Activated CD8-positive, alpha-beta memory T cell treated with anti-CD3 and anti-CD28 coated beads, Interleukin-2, amount 50 U/mL, for 1 hour (primary cell): Measurements from ENCODE around the gene NFIL3.

Experiments
- DNase-seq: peaks from one replicate; pipeline ENCODE4 v3.0.0-alpha.2; 2020; ENCODE audit errors: extremely low read depth

NFIL3 gene

DNA sequence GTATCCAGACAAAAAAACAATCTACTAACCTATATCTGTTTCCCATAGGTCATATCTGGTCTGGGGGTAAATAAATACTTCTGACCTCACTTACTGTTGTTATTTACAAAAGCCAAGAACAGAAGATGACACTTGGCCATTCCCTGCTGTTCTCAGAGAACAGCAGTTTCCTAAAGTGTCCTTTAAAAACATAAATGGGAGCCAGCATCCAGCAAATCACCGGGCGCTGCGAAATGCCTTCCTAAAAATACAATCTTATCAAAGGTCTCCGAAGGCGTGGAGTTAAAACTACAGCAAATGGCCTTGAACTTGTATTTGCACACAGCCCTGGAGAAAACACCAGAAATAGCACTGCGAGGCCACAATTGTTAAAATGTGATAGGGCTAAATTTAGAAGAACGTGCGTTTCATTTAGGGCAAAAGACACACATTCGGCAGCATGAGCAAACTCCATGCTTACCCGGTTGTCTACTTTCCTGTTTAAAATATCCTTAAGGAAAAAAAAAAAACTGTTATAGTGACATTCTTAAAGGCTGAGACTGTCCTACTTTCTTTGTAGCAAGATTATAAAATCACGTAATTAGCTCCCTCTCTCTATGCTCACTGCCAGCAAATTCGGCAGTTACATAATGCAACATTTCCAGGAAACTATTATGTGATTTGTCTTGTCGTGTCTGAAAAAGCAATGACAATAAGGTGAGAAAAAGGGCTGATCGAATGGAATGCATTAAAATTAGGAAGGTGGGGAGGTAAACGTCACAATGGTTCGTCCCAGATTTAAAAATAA, 1.5 kb downstream of the NFIL3 start:
- DNase-seq: no peak

DNA sequence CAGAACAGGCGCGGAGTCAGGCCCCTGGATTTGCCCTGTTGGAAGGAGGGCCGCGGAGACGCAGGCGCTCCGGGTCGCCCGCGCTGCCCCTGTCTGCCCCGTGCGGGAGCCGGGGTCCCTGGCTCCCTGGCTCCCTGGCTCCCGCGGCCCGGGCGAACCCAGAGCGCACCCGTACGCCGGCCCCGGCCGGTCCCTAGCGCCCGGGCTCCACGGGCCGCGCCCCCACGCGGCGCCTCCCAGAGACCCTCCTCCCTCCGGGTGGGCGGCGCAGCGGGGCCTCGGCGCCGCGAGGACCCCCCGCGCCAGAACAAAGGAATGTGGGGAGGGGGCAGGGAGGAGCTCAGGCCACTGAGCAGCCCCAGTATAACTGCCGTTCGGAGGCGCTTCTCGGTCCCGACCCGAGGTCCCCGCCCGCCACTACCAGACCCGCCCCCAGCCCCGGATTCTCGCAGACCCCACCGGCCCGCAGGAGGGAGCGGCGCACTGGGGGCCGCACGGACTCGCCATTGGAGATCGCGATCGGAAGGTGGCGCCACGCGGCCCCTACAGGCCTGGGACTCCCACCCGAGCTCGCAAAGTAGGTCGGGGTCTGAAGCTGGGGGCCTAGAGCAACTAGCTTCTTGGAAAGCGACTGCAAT, 2.4 kb downstream of the NFIL3 start:
- no peak for DNase-seq

DNA sequence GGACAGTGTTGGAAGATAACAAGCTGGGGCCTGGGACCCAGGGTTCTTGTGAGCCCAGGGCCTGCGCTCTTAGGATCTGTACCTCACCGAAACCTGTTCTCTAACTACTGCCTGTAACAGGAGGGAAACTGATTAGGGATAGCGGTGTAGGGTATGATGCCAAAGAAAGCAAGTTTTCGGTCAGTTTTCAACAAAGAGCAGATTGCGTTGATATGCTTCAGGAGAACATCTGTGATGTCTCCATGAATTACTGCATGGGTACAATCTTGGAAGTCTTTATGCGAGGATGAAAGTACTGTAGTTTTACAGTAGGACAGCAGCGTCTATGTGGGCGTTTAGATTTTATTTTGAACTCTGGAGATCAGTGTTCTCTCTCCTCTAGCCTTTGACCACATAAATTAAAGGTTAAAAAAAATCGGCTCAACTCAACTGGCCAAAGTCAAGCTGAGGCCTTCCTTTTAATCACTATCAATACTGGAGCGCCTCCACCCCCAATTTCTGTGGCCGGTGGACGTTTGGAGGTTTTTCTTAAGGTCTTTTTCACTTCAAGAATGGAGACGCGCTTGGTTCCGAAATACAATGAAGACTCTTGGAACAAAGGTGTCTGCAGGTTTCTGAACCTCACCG, 3.0 kb downstream of the NFIL3 start:
- no peak for DNase-seq

DNA sequence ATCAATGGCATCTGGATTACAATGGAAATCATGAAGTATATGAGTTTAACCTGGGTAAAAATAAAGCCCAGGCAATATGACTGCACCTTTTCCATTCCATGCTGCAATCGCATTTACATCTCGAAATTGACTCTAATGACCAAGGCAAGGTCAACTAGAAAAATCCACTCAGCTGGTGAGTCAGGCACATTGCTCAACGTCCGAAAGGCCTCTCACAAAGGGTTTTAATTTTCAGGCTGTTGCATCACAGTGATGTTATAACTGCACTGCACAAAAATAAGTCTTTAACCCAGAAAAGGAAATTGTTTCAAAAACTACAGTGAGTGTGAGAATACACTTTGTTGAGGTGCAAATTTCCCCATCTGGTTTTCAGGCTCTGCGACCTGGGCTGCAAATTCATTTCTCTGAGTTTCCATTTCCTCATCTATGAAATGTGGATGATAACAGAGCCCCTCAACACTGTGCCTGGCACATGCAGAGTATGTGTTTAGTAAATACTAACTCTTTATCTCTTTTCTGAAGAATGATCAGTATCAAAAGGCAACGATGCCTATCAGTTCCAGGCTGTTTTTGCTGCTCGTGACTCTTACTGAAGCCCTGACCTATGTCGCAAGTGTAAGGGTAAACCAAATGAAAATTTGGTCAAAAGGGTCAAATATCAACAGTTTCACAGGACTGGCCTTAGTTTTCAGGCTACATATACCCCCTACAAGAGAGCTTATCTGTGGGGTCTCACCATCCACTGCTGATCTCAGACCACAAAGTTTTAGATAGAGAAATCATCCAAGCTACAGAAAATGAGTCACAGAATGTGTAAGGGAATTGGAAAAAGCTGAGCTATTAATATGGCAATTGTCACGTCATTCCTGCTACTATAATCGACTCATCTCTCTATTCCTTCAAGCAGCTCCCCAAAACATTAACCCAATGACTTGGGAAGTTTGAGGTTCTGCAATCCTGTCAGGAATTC, 4.1 kb downstream of the NFIL3 start:
- no peak for DNase-seq

DNA sequence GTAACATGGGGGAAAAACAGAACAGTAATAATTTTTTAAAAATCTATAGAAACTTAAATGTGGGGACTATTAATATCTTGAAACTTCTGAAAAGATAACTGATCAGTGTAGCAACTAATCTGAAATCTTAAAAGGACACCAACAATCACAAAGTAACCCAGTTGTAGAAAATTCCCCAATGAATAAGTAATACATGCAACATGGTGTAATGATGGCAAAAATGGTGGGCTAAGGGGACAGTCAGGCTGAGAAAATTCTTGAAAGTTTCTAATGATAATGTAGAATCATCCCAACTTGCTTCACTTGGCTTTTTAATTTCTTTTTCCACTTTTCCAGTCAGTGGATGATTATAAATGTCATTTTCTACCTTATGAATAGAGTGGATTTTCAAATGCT, 5.4 kb downstream of the NFIL3 start:
- DNase-seq: no peak

DNA sequence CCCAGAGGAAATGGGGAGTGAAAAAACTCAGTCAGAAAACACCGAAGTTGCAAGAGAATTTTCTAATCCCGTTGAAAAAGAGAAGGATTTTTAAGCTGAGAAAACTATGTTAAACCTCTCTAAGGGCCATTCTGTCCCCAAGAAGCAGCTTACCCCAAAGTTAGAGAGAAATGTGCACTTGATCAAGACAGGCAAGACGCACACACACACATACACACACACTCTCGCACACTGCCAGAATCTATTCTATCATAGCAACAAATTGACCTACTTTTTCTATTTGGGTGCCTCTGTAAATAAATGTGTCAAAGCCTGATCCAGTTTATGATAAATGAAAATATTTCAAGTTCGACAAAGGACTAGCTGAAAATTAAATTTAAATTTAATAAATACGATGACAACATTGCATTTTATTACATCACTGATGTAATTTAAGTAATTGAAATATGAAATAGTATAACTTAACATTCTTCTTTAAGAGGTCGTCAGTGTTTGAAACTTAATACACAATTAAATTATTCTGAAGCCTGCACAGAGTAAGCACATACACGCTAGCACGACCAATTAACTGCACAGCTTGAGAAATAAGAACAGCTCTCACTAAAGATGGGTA, 5.9 kb downstream of the NFIL3 start:
- DNase-seq: no peak

DNA sequence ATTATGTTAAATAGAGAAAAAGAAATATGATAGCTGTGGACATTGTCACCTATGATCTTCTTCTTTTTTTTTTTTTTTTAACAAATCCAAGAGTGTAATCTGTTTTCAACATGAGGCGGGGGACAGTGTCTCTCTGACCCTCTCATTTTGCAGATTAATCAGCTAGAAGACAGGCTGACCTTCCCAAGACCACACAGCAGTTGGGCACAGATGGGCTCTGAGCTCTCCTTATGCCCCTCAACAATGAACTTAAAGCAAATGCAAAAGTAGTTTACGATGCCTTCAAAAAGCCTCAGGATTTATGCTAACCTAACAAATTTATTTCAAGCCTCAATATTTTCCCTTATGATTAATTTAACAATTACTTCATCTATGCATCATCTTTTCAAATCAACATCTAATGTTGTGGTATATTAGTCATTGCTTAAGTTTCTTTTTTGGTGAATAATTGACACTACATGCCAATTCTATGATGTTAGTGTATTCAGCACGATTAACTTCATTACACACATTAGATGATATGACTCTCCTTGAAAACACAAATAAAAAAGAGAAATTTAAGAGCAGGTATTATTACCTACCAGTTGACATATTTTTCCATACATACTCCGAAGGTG, 7.4 kb downstream of the NFIL3 start:
- DNase-seq: no peak

DNA sequence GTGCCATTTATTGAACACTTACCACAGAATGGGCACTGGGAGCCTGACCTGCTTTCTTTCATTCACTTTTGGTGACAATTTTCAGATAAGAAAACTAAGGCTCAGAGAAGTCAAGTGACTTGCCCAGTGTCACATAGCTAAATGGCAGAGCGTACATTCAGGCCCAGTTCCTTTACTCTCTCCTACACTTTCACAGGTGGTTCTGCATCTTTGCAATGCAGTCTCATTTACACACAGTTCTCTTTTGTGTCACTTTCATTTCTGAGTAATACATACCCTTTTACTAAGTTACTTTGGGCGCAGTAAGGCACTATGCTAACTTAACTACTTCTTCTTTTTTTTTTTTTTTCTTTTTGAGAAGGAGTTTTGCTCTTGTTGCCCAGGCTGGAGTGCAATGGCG, 8.3 kb downstream of the NFIL3 start:
- no peak for DNase-seq

DNA sequence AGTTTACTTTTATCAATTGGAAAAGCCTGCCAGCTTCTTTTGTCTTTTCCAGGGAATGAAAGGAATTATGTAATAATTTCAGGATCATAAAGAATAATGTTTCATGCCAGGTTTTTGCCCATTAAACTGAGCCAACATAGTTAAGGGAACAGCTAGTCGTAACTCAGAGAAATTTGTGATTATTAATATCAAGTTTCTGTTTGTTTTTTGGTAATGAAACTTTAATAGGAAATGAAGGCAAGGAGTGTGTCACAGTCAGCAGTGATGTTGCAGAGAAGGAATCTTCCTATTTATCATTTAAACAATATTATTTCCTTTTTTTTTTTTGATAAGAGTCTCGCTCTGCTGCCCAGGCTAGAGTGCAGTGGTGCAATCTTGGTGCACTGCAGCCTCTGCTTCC, 10.7 kb downstream of the NFIL3 start:
- DNase-seq: no peak

DNA sequence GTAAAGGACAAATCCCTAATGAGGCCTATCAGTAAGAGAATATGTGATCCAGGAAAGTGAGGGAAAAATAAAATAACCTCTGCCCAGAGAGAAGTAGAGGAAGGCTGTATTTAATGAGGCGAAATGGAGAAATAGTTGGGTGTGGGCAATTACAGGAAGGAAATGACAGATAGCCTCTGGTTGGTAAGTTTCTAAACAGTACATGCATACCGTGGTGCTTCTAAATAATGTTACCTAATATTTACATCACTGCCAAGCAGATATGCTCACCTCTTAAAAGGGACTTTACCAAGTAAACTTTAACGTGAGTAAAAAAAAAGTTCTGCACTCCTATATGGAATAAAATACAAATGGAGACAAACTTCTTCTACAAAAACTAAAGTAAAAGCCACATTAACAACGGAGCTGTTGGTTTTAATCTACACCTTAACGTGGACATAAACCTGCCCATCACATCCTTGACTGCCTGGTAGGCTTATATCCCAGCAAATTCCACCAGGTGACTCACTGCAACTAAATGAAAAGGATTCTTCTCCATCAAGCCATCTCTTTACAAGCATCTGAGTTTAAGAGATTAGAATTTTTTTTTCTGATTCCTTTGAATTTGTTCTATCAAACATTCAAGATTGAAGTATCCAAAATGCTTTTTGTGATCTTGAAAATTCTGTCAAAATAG, 12.4 kb downstream of the NFIL3 start:
- DNase-seq: no peak

DNA sequence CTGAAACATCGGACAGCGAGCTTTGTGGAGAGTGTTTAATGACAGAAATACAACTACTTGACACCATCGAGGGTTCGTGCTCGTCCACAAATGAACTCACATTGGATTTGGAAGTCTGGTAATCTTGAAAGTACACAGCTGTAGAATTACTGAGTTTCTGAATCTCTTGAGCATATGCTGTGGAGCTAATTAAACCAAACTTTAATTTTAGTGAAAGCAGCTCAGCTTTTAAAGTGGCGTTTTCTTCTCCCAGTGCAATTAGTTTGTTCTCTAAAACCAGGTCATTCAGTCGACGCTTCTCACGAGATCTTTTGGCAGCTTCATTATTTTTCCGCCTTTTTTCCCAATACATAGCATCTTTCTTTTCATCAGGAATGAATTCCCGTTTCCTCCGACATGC, 13.5 kb downstream of the NFIL3 start:
- DNase-seq: no peak

DNA sequence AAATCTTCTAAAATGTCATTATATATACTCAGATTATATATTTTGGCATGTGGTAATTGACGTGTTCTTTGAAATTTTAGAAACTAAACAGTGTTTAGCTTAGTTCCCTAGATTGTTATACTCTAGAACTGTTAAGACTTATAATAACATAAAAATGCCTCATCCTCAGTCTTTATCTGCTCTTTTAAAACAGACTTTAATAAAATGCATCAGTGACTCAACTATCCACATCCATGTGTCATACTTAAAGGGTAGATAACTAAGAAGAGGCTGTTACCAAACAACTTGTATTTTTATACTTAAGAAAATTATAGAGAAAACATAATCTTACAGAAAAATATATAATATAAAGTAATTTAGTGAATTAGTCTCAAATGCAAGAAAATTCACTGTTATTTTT, 15.2 kb downstream of the NFIL3 start:
- no peak for DNase-seq

DNA sequence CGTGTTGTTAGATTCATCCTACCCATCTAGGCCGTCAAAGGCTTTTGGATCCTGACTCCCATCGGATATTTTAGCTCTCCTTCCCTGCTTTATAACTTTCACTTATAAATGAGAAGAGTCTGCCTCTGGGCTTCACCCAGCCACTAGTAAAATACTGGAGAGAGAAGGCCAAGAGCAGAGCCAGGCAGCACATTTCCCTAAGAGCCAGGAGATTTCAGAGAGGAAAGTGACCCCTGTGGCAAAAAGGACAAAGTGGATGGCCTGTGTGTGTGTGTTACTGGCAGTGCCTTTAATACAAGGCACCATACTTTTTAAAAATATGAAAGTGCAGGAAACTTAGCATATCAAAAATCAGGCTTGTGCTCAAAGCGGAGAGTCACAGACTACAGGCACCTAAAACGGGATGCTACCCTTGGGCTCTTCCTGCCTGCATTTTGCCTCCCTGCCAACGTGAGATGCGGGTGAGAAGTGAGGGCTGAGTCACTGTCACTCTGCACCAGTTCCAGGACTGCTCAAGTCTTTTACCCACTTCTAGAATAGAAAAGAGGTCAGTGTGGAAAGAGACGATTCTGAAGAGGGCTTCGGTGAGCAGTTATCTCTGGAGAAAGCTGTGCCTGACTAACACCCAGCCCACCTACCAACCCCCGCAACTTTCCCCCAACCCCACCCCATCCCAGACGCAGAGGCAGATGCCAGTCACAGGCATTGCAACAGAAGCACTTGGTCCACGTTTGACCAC, 15.9 kb downstream of the NFIL3 start:
- DNase-seq: no peak

DNA sequence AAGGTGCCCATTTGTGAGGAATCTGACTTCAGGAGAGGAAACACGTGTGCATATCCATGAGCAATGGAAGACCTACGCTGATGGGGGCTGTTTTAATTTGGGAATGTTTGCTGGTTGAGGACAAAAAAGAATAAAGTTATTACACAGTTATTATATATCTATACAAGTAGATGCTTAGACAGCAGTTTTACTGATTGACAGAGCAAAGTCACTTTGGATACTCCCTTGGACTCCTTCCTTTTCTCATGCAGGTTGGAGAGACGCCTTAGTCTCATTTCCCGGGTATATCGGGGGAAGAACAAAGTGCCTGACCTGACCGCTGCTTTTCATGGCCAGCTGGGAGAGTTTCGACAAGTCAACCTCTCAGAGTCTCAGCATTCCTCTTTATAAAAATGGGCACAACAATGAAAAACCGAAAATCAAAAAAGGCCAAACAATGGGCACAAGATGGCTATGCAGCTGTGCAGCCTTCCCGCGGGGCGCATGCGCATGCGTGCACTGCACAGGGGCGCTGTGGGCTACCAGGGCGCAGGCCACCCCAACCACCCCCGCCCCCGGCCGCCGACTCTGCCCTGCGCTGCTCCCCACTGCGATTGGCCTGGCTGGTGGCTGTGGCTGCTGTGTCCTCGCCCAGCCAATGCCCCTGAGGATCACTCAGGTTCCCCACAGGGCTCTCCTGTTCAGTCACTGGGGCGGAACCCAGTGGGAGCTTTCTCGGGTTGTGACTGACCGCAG, 18.1 kb downstream of the NFIL3 start:
- DNase-seq: no peak

DNA sequence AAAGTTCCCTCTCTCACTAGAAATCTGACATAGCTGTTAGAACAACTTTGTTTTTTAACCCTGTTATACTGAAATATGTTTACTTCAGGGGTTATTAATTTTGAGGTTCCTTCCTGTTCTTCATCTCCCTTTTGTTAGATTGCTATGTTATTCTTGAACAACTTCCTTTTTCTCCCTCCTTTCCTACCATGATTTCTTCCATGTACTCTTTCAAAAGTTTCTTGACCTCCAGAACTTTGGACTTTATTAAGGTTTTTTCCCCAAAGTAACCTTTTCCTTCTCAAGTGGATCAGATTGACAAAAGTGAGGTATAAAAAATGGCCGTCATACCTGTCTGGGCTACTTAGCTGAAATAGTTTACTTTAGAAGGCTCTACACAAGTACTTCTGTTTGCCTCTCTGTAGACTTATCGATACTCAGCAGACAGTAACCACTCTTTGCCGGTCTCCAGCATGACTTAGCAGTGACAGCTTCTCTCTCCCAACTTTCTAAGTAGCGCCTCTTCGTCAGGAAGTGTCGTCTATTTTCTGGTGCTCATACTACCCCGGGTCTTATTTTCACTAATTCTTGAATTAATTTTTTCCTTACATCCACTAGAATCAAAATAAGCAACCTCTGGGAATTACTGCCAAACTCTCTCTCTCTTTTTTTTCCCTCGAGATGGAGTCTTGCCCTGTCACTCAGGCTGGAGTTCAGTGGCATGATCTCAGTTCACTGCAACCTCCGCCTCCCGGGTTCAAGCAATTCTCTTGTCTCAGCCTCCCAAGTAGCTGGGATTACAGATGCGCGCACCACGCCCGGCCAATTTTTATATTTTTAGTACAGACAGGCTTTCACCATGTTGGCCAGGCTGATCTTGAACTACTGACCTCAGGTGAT, 19.7 kb downstream of the NFIL3 start:
- no peak for DNase-seq

DNA sequence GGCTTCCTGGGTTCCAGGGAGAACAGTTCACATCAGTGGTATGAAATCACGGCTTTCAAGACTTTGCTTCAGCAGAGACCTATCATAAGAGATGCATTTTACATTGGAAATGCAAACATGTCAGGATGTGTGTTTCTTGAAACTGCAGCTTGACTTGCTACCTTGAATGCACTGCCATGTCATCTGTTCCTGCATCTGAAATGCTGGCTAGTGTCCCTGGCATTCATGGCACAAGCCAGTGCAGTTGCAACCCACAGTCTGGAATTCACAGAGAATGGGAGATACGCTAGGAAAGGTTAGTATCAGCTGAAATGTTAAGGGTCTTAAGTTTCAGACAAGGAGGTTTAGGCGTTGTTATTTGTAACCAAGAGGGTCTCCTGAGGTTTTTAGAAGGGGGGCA, 24.7 kb downstream of the NFIL3 start:
- no peak for DNase-seq

DNA sequence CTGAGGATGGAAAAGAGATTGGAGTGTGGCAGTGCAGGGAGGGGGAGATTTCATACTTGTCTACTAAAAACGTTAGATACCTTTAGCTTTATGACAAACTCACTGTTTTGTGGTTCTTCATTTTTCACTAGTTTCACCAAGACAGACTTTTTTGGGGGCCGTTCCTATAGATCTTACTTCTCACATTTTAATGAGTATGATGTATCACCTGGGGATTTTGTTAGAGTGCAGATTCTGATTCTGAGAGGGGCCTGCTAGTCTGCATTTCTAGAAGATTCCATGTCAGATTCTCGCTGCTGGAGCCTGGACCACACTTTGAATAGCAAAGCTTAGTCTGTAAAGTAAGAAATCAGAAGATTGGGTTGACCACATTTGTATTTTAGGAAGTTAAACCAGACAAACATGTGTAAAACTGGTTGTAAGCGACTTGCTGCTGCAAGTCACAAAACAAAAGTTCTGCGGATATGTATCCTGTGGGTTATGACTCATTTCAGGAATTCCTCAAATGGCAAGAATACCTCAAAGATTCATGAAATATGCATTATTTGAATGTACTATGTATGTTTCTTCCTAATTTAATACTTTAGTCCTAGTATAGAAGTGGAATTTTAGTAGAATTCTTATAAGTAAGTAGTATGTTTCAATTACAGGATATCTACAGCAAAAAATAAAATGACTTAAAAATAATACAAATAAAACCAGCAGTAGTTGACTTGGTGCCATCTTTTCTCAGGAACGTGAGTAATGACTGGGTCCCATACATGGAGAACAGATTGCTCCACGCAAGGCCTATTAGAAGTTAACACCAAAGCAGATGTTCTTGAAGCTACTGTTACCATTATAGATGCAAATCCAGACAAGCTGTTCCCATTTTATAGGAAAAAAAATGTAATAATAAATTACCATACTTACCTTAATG, 27.8 kb downstream of the NFIL3 start:
- DNase-seq: no peak
